Measurements from ENCODE around the gene SSBP2. TPM values are rescaled to one million over a fixed set of nuclear protein-coding genes. Genes with fewer than 3 reads are reported as not detected.
A peak's percentile ranks its signal among the peaks of the same experiment; 100 is the strongest.

SSBP2 gene
- total RNA-seq, 3 donors from 2014 or later: 65.5 to 110 (median 76.6) TPM

- Histone ChIP-seq H3K4me1 (peaks cover 0 to 18% of the 10 kb centered on the region in 2 donors), H3K36me3 (no peaks in the 10 kb centered on the region), H3K27ac (peak overlapping the region; percentile 98 to 99), H3K4me3 (no peak overlapping the region), H3K9me3 (no peaks in the 10 kb centered on the region), H3K27me3 (no peaks in the 10 kb centered on the region)
- no peak for DNase-seq (ENCODE audit: low spot score in 2 of 2)
- TF ChIP-seq POLR2A (IDR thresholded peaks at IDR 0.05): no peak
- no peak for TF ChIP-seq CTCF (IDR thresholded peaks at IDR 0.05)
- no peak for TF ChIP-seq POLR2AphosphoS5 (IDR thresholded peaks at IDR 0.05)
- intact Hi-C loops (cut with DNase I; ENCODE audit: low total_unique reads): loop anchor here (5.0 kb wide), 3 partner anchors 85 to 220 kb away; partner anchors contain the start of gene ATG10
Measured at GRCh38 chr5:81752644-81752963, 1.7 kb upstream of the SSBP2 start.

GRCh38 chr5:81751836-81752643 lies 1.1 kb upstream of the SSBP2 start:
- TF ChIP-seq POLR2AphosphoS5 (IDR thresholded peaks at IDR 0.05): peak in 1 of 3 donors; percentile 12
- no peak for TF ChIP-seq CTCF (IDR thresholded peaks at IDR 0.05)
- peak; percentile 37 to 52 for DNase-seq (ENCODE audit: low spot score in 2 of 2)
- Histone ChIP-seq H3K9me3 (no peaks in the 10 kb centered on the region), H3K4me1 (peaks cover 0 to 12% of the 10 kb centered on the region in 2 donors), H3K4me3 (peak overlapping the region; percentile 79 to 94 (median 92)), H3K27me3 (no peaks in the 10 kb centered on the region), H3K27ac (peak overlapping the region; percentile 98 to 99), H3K36me3 (no peaks in the 10 kb centered on the region)
- intact Hi-C loops (cut with DNase I; ENCODE audit: low total_unique reads): loop anchor here (5.0 kb wide), 3 partner anchors 85 to 220 kb away; partner anchors contain the start of gene ATG10

GRCh38 chr5:81750308-81751008 lies 439 bp downstream of the SSBP2 start:
- intact Hi-C loops (cut with DNase I; ENCODE audit: low total_unique reads): loop anchor here (5.0 kb wide), 3 partner anchors 87 to 222 kb away; partner anchors contain the start of gene ATG10
- H3K27ac ChIP-seq: peak overlapping the region; percentile 98 to 99
- peak overlapping the region; percentile 79 to 94 (median 92) for H3K4me3 ChIP-seq
- TF ChIP-seq CTCF (IDR thresholded peaks at IDR 0.05) (no peak), POLR2A (IDR thresholded peaks at IDR 0.05) (no peak), POLR2AphosphoS5 (IDR thresholded peaks at IDR 0.05) (no peak)
- peaks cover 0 to 7% of the 10 kb centered on the region in 2 donors for H3K4me1 ChIP-seq
- DNase-seq (ENCODE audit: low spot score in 2 of 2): peak in 1 of 2 donors; percentile 52
- H3K9me3 ChIP-seq: no peaks in the 10 kb centered on the region
- H3K27me3 ChIP-seq: no peaks in the 10 kb centered on the region
- H3K36me3 ChIP-seq: no peaks in the 10 kb centered on the region

GRCh38 chr5:81749561-81750307 lies 1.2 kb downstream of the SSBP2 start:
- Histone ChIP-seq H3K4me3 (peak overlapping the region; percentile 79 to 94 (median 92)), H3K9me3 (no peaks in the 10 kb centered on the region), H3K27ac (peak overlapping the region; percentile 98 to 99), H3K27me3 (no peaks in the 10 kb centered on the region), H3K36me3 (no peaks in the 10 kb centered on the region), H3K4me1 (peaks cover 0 to 7% of the 10 kb centered on the region in 2 donors)
- TF ChIP-seq POLR2A (IDR thresholded peaks at IDR 0.05) (no peak), CTCF (IDR thresholded peaks at IDR 0.05) (no peak), POLR2AphosphoS5 (IDR thresholded peaks at IDR 0.05) (no peak)
- intact Hi-C loops (cut with DNase I; ENCODE audit: low total_unique reads): loop anchor here (5.0 kb wide), 3 partner anchors 88 to 223 kb away; partner anchors contain the start of gene ATG10
- DNase-seq (ENCODE audit: low spot score in 2 of 2): peak; percentile 40 to 52
